ENCODE measurements around the gene ST6GALNAC3.

DNA sequence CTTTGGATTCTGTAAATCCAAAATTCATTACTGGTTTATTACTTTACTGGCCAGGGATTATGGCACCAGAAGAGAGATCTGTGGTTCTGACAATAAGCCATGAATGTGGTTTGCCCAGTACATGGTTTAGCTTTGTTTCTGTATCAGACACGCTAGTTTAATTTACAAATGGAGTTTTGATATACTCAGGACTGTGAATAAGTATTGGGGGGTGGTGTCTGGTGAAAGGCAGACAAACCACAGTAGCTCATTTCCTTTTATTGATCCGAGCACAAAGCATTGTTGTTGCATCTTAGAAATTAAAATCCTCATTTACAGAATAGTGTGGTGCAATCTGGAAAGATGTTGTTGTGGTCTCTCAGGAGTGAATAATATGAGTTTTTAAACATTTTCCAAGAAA lies 96.0 kb downstream of the ST6GALNAC3 start:
- TF ChIP-seq, protein P1, sequence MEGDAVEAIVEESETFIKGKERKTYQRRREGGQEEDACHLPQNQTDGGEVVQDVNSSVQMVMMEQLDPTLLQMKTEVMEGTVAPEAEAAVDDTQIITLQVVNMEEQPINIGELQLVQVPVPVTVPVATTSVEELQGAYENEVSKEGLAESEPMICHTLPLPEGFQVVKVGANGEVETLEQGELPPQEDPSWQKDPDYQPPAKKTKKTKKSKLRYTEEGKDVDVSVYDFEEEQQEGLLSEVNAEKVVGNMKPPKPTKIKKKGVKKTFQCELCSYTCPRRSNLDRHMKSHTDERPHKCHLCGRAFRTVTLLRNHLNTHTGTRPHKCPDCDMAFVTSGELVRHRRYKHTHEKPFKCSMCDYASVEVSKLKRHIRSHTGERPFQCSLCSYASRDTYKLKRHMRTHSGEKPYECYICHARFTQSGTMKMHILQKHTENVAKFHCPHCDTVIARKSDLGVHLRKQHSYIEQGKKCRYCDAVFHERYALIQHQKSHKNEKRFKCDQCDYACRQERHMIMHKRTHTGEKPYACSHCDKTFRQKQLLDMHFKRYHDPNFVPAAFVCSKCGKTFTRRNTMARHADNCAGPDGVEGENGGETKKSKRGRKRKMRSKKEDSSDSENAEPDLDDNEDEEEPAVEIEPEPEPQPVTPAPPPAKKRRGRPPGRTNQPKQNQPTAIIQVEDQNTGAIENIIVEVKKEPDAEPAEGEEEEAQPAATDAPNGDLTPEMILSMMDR (conservative IDR thresholded peaks at IDR 0.05; ENCODE audit: low read length) = no peak
- TF ChIP-seq EZH2phosphoT487 (IDR thresholded peaks at IDR 0.05; ENCODE audit: borderline replicate concordance, low read depth, low read length) = no peak

Measured in OCI-LY7 (cell line).